ENCODE data around the gene EMCN.

DNA sequence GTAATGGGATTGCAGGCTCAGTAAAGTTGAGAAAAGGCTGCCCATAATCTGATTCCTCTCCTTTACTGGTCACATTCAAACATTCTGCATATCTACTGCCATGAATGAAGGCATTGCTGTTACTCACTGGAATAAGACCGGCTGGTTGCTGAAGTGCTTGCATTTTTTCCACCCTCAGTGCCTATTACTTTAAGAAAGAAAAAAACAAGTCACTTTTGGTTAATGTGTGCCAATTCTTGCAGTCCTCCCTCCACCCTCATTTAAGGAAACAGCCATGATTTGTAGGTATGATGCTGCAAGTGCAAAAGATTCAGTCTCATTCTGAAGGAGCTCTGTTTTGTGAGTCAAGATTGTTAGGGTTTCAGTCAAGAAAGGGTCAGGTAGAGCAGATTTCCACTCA is 94.9 kb downstream of the EMCN start:
- TF ChIP-seq, protein P1, sequence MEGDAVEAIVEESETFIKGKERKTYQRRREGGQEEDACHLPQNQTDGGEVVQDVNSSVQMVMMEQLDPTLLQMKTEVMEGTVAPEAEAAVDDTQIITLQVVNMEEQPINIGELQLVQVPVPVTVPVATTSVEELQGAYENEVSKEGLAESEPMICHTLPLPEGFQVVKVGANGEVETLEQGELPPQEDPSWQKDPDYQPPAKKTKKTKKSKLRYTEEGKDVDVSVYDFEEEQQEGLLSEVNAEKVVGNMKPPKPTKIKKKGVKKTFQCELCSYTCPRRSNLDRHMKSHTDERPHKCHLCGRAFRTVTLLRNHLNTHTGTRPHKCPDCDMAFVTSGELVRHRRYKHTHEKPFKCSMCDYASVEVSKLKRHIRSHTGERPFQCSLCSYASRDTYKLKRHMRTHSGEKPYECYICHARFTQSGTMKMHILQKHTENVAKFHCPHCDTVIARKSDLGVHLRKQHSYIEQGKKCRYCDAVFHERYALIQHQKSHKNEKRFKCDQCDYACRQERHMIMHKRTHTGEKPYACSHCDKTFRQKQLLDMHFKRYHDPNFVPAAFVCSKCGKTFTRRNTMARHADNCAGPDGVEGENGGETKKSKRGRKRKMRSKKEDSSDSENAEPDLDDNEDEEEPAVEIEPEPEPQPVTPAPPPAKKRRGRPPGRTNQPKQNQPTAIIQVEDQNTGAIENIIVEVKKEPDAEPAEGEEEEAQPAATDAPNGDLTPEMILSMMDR (IDR thresholded peaks at IDR 0.05; ENCODE audit: low read depth, low read length): no peak
- TF ChIP-seq EZH2phosphoT487 (IDR thresholded peaks at IDR 0.05; ENCODE audit: low read depth): no peak
